RWPE2 (cell line): ENCODE data around the gene CAPN11.

Experiments
- ATAC-seq: fragments of 200-7000 bp; cut with Tn5 transposase; 3 replicates; pipeline ENCODE4 v1.9.1; 2021; ENCODE audit warnings: low read depth
- DNase-seq: peaks from one replicate; pipeline ENCODE4 v3.0.0-alpha.2; 2020; ENCODE audit warnings: low spot score
- H3K27ac ChIP-seq: fragments of 450-650 bp; 2 replicates; pipeline ENCODE4 v1.5.1; 2017; ENCODE audit warnings: mild to moderate bottlenecking; ENCODE audit not compliant: poor library complexity, severe bottlenecking
- H3K27me3 ChIP-seq: fragments of 250-450 bp; sonication (Bioruptor Pico); 2 replicates; pipeline ENCODE4 v1.5.1; 2021; ENCODE audit warnings: mild to moderate bottlenecking, moderate library complexity; ENCODE audit not compliant: insufficient read depth, poor library complexity, severe bottlenecking
- H3K36me3 ChIP-seq: fragments of 250-450 bp; sonication (Bioruptor Pico); 2 replicates; pipeline ENCODE4 v1.5.1; 2020; ENCODE audit warnings: low read depth, mild to moderate bottlenecking, moderate library complexity
- H3K4me1 ChIP-seq: fragments of 250-450 bp; sonication (Bioruptor Pico); 2 replicates; pipeline ENCODE4 v1.5.1; 2021; ENCODE audit warnings: mild to moderate bottlenecking, moderate library complexity; ENCODE audit not compliant: insufficient read depth, poor library complexity, severe bottlenecking
- H3K4me3 ChIP-seq: fragments of 250-450 bp; sonication (Bioruptor Pico); 2 replicates; pipeline ENCODE4 v1.5.1; 2021; ENCODE audit warnings: mild to moderate bottlenecking, moderate library complexity; ENCODE audit not compliant: severe bottlenecking
- H3K9me3 ChIP-seq: fragments of 250-450 bp; sonication (Bioruptor Pico); 2 replicates; pipeline ENCODE4 v1.5.1; 2021; ENCODE audit warnings: mild to moderate bottlenecking, moderate library complexity; ENCODE audit not compliant: severe bottlenecking
- TF ChIP-seq, protein P1 (sequence below): fragments of 450-650 bp; IDR thresholded peaks from one replicate; pipeline ENCODE4 v1.5.1; 2017; ENCODE audit warnings: mild to moderate bottlenecking, moderate library complexity; ENCODE audit not compliant: poor library complexity, severe bottlenecking

CAPN11 gene

DNA sequence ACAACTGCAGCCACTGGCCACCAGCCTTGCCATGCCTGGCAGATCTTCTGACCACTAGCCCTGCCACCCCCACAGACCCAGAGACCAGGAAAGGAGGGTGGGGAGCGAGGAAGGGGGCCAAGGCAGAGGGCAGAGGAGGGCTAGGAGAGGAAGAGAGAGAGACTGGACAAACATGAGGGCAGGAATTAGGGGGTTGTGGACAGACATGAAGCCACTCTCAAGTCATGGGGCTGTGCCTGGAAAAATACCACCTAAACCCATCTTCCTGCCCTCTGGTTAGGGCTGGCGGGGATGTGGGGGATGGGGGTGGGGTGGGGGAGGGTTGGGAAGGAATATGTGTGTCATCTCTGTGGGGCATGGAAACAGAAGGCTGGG is 63.3 kb downstream of the CAPN11 start:
- Histone ChIP-seq H3K4me1 (peaks cover 13% of the 10 kb centered on the region), H3K4me3 (no peak overlapping the region), H3K36me3 (no peaks in the 10 kb centered on the region), H3K27ac (peak overlapping the region; percentile 56), H3K27me3 (no peaks in the 10 kb centered on the region), H3K9me3 (no peaks in the 10 kb centered on the region)
- ATAC-seq (no peak), DNase-seq (no peak)
- TF ChIP-seq, protein P1, sequence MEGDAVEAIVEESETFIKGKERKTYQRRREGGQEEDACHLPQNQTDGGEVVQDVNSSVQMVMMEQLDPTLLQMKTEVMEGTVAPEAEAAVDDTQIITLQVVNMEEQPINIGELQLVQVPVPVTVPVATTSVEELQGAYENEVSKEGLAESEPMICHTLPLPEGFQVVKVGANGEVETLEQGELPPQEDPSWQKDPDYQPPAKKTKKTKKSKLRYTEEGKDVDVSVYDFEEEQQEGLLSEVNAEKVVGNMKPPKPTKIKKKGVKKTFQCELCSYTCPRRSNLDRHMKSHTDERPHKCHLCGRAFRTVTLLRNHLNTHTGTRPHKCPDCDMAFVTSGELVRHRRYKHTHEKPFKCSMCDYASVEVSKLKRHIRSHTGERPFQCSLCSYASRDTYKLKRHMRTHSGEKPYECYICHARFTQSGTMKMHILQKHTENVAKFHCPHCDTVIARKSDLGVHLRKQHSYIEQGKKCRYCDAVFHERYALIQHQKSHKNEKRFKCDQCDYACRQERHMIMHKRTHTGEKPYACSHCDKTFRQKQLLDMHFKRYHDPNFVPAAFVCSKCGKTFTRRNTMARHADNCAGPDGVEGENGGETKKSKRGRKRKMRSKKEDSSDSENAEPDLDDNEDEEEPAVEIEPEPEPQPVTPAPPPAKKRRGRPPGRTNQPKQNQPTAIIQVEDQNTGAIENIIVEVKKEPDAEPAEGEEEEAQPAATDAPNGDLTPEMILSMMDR: no peak

DNA sequence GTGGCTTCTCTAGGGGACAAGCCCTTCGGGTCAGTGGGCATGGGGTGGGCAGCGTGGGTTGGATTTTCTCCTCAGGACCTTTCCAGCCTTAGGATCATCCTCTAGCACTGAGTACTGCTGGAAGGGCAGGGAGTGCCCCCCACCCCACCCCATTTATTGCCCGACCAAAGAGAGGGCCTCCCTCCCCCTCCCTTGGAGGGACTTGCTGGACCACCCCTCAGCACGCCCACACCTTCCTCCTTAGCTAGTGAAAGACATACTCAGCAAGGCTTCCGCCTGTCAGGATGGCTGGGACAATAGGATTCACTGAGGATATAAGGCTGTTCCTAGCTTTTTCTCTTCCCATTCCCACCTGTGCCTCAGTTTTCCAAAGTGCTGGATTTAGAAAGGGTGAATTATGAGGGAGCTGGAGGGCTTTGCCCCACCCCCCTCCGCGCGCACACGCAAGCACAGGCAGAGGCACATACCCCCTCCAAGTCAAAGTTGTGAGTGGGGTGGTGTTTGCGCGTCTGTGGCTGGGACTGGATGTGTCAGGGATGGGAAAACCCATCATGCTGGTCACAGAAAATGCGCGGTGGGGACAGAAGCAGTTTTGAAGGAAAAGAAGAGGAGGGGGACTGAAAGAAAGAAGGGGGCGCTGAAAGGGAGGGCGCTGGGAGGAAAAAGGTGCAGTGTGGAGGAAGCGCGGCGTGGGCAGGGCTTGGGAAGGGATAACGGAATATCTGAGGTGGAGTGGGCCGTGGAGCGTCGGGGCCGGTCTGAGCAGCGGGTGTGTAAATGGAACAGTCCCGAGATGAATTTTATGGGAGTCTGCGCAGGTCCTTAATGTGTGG is 64.1 kb downstream of the CAPN11 start:
- Histone ChIP-seq H3K4me3 (peak overlapping the region; percentile 43), H3K27me3 (no peaks in the 10 kb centered on the region), H3K9me3 (no peaks in the 10 kb centered on the region), H3K36me3 (peaks cover 4% of the 10 kb centered on the region; the same call in 1 of the 2 replicates), H3K27ac (peak overlapping the region; percentile 56), H3K4me1 (peaks cover 13% of the 10 kb centered on the region)
- TF ChIP-seq, protein P1: no peak
- ATAC-seq (peak; percentile 2; the same call in 1 of the 3 replicates), DNase-seq (no peak)

DNA sequence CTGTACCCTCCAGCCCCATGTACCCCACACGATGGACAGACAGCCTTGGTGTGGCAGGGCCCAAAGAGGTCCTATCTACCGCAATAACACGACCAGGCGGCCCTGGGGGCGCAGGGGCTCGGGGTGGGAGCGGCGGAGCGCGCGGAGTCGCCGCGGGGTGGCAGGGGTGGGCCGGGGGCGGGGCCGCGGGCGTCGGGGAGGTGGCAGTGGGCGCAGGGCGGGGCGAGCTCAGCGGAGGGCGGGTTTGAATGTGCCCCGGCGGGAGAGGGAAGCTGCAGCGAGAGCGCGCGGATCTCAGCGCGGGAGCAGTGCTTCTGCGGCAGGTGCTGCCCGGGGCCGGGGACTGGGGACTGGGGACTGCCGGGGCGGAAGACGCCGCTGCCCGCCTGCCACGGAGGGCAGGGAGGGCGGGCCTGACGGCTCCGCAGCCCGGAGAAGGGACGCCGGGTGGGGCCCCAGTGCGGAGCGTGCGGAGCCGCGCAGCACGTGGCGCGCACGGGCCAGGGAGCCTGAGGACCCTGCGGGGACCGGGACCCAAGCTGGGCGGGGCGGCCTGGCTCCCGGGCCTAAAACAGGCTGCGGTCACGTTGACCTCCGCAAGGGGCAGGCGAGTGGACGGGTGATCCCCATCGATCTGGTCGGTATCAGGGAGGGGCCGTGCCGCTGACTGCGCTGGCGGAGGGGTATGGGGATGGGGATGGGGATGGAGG is 64.9 kb downstream of the CAPN11 start, which contains the start of gene SLC29A1:
TSS of gene SLC29A1 (plus strand) at position 277 of the 710 bp plus-strand sequence. CDS start 3,719 bp downstream, outside the sequence.
- H3K27me3 ChIP-seq: no peaks in the 10 kb centered on the region
- H3K9me3 ChIP-seq: no peaks in the 10 kb centered on the region
- peak within 1 kb of the TSS; percentile 43 for H3K4me3 ChIP-seq
- peak within 1 kb of the TSS; percentile 56 for H3K27ac ChIP-seq
- H3K4me1 ChIP-seq: peaks cover 13% of the 10 kb centered on the region
- TF ChIP-seq, protein P1: peak; percentile 32
- ATAC-seq: peak; percentile 61
- DNase-seq: peak; percentile 80
- H3K36me3 ChIP-seq: peaks cover 4% of the 10 kb centered on the region; the same call in 1 of the 2 replicates

DNA sequence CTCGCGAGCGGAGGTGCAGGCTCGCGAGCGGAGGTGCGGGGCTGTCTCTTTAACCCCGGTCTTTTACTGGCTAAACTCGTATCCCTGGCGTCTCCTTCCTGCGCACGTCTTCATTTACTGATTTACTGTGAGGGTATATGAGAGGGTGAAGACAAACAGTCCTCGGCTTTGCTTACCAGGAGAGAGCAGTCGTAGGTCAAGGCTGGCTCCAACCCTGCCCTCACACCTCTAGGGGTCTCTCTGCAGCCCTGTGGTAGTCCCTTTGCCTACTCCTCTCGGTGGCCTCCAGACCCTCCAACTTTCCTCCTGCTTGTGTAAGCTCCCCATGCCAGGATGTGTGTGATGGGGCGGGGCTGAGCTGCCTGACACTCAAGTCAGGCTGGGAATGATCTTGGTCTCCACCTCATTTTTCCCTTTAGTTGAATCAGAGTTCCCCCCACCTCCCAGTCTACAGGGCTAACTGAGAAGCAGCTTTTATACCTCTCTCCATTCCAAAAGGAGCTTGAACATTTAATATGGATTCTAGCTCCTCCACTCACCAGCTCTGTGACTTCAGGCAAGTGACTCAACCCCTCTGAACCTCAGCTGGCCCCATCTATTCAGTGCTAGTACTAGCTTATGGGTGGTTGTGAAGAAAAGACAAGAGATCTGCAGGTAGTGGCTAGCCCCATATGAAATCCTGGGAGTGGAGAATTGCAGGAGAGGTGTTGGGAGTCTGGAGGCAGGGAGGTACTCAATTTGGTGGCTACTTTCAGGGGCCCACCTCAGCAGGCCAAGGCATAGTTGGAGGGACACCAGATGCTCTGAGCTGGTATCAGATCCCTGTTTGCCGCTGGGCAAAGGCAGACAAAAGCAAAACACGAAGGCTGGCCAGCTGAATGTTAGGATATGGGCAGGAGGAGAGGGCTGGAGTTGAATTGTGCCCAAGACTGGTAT is 65.7 kb downstream of the CAPN11 start:
- Histone ChIP-seq H3K27ac (peak overlapping the region; percentile 56), H3K4me3 (peak overlapping the region; percentile 43), H3K27me3 (no peaks in the 10 kb centered on the region), H3K9me3 (no peaks in the 10 kb centered on the region), H3K36me3 (peaks cover 4% of the 10 kb centered on the region), H3K4me1 (peaks cover 13% of the 10 kb centered on the region)
- ATAC-seq (peak; percentile 14), DNase-seq (no peak)
- TF ChIP-seq, protein P1: no peak
